Activated T-helper 1 cell treated with anti-CD3 and anti-CD28 coated beads, Interleukin-2, amount 50 U/mL, for 16 hours (primary cell): ENCODE data around the gene PCSK4.
"Not testable (repeated sequence)": the region's sequence is repeated elsewhere in the genome, so short reads cannot be mapped to it uniquely, and the experiment has no call there.

Experiments used
- DNase-seq, 2 donors: peaks; one replicate each; pipeline ENCODE4 v3.0.0-alpha.2; 2020; ENCODE audit warnings: low read depth in 1 of 2, low spot score in 1 of 2

PCSK4 gene

DNA sequence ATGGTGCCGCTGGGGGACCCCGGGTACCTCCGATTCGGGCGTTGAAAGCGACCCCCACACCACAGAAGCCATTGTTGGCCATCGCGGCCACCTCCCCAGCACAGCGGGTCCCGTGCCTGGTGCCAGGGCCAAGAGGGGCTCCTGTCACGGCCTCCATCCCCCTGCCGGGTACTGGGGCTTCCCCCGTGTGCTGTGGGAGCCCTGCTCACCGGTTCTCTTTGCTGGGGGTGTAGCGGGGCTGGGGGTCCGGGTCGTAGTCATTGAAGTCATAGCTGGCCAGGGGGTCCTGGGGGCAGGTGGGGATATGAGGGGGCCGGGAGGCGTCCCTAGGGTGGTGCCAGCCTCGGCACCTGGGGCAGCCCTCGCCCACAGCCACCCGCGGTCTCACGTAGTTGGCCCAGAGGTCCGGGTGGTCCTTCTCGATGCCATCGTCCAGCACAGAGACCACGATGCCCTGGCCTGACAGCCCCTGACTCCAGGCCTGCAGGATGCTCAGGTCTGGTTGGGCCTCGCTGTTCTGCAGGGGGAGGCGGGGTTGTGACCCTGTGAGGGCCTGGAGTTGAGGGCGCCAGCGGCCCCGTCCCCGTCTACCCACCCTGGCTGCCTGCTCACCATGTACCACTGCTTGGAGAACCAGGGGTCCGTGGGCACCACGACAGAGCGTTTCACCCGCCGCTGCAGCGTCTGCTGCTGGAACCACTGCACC is 2.4 kb downstream of the PCSK4 start:
- no peak for DNase-seq

GRCh38 chr19:1486720-1487575 is 3.2 kb downstream of the PCSK4 start:
- no peak for DNase-seq

GRCh38 chr19:1483979-1484428 is 6.1 kb downstream of the PCSK4 start:
- DNase-seq, result no peak

GRCh38 chr19:1483131-1483978 is 6.8 kb downstream of the PCSK4 start:
- no peak for DNase-seq

GRCh38 chr19:1482361-1483130 is 7.6 kb downstream of the PCSK4 start:
- no peak for DNase-seq

- DNase-seq, result no peak
Observed at GRCh38 chr19:1481893-1482360, 8.2 kb downstream of the PCSK4 start.

DNA sequence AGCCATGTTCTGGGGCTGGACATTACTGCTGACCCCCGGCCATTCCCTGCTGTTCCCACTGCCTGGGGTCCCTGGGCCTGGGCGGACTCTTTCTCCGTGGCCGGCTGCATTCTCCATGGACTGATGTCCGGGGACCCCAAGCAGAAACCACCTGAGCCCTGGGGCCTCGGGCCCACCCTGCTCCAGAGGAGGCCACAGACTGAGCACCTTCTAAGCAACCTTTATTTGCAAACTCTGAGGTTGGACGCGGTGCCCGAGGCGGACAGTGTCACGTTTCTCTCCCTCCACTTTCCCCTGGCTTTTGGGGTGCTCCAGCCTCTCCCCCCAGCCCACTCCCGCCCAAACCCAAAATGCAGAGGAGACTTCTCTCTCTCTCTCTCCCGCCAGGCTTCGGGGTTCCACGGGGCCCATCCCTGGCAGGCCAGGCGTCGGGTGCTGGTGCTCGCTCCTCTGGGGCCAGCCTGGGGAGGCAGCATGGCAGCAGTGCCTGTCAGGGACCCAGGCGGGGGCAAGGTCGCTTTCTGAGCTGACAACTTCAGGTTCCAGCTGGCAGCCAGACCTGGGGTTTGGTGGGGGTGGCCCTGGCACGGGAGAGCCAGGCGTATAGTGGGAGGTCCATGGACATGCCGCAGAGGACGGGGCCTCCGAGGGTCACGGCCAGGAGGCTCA is 8.8 kb downstream of the PCSK4 start:
- no peak for DNase-seq

- peak; percentile 84 to 87 for DNase-seq
Observed at GRCh38 chr19:1478934-1479707, 11.0 kb downstream of the PCSK4 start, which contains the start of gene C19orf25. Gene C19orf25 (minus strand): TSS chr19:1479215. CDS start chr19:1478903, 312 bp downstream.

DNA sequence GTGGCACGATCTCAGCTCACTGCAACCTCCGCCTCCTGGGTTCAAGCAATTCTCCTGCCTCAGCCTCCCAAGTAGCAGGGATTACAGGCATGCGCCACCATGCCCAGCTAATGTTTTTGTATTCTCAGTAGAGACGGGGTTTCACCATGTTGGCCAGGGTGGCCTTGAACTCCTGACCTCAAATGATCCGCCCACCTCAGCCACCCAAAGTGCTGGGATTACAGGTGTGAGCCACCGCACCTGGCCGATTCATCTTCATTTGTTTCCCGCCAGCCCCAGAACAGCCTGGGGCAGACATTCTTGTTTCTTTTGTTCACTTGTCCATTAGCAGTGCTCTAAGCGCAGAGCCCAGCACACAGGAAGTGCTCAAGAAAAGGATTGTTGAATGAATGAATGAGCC is 13.1 kb downstream of the PCSK4 start:
- not testable (repeated sequence) for DNase-seq

DNA sequence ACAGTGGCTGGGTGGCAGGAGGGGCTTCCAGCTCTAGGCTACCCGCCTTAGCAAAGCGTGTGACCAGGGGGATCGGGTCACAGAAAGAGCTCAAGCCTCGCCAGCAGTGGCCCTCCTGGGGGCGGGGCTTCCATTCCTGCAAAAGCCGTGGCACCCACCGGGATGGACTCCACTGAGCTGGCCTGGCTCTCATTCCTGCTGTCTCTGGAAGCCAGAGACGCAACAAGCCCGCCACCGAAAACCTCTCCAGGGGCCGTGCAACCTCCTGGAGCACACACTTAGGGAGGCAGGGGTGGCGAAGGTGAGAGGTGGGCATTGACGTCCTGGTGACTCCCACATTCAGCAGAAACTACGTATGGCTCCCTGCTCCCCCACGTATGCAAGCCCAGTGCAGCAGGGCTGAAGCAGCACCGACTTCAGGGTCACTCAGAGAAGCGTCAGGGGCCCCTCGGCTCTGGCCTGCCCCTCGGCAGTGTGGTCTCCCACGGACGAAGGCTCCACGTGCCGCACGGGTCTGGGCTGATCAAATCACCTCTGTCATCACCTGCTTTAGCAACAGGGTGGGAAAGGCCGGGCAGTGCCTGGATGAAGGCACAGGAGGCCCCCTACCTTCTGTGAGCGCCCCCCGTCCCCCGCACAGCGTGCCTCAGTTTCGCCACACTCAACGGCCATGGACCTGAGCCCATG is 14.3 kb downstream of the PCSK4 start:
- DNase-seq, result no peak

DNA sequence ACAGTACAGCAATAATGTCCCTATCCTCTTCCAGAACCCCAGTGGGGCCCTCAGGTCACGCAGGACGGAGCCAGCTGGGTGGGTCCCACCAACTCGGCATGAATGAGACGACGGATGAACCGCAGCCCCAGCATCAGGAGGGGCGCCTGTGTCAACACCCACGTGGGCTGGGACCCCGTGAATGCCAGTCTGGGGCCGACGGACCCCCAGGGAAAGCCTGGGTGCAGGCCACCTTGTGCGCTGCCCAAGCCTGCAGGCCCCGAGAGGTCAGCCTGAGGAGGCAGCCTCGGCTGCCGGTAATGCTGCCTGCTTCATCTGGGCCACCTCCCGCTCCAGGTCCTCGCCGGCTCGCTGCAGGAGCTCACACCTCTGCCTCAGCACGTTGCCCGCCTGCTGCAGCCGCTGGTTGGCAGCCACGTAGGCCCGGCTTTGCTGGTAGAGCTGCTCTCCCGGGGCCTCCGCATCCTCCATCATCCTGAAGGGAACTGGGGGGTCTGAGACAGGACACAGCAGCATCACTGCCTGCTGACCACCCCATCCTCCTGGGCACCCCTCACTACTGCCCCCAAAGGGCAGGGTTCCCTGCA is 15.3 kb downstream of the PCSK4 start:
- no peak for DNase-seq

DNA sequence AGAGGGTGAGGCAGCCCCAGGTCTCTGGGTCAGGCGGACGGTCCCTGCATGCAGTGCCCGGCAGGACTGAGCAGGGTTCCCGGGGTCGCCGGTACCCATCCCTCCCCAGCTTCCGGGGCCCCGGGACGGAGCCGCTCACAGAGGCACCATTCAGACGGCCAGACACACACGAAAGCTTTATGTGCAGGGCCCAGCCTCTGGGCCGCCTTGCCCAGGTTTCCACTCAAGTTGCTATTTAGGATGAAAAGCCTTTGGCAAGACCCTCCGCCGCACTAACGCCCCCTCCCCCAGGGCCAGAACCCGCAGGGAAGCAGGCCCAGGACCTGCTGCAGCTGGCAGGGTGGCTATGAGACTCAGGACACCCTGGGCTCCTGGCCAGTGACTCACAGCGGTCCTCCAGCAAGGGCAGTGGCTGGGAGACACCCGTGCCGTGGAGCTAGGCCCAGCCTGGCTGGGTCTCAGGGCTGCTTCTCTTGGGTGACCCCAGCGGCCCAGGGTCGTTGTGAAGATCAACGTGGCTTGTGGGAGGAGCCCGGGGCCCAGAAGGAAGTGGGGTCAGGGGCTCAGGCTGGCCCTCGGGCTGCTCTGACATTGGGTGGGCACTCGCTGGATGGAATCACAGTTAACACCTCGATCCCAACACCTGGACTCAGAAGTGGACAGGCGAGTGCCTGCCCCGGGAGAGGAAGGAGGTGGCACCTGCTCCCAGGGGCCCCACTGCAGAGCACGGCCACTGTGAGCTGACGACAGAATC is 16.0 kb downstream of the PCSK4 start:
- no peak for DNase-seq

DNA sequence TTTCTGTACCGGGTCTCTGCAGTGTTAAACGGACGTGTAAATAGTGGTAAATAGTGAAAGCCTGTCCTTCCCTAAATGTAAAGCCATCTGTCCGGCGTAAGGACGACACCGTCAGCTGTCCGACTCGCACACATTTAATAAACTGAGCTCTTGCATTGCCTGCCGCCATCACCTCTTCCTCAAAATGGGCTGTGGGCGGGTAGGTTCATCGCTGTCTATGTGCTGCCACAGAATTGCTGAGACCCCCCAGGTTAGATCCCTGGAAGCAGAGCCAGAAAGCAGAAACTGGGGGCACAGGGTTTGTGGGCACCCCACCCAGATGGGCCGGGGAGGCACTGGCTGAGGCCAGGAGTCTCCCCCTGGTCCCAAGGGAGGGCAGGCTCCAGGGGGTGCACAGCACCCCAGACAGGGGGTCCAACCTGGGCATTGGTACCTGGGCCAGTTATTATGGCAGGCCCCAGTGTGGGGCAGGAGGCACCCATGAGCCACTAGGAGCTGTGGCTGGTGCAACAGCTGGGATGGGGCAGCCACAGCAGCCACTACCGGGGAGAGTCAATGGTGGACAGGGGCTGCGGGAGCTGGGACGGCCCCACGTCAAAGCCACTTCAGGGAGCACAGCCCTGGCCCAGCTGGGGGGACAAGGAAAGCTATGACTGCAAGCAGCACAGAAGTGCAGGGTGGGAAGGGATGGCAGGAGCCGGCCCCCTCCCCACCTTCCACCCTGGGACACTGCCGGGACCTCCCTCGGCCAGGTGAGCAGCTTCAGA is 16.9 kb downstream of the PCSK4 start:
- DNase-seq, result no peak

DNA sequence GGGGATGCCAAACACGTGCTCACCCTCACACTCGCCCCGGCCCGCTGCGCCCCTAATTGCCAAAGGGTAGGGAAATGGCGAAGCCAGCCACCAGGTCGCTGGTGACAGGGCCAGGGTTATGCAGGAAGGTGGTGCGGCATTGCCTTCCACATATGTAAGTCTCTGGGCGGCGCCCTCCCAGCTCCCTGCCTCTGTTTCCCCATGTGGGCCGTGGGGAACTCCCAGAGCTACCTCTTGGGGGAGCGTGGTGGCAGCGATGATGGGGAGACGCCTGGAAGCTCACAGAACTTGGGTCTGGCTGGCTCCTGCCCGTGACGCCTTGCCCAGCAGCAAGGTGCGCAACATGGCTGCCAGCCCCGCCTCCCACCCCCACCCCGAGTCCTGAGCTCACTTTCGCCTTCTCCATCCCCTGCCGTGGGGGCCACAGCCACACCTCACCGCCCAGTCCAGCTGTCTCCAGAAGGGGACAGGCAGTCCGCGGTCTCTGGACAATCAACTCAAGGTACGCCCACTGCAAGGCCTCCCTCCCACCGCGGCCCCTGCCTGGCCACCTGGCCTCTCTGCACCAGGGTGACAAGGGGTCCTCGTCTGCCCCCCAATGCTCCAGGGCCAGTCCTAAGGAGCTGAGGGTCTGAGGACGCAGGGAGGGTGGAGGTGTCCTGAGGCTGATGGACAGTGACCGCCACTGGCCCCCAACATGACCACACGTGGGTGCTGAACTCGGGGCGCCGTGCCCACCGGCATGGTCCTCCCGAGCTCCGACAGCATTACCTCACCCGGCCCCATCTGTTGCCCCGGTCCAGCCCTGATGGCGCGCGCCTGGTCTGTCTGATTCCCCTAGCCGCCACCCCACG is 17.7 kb downstream of the PCSK4 start:
- no peak for DNase-seq

DNA sequence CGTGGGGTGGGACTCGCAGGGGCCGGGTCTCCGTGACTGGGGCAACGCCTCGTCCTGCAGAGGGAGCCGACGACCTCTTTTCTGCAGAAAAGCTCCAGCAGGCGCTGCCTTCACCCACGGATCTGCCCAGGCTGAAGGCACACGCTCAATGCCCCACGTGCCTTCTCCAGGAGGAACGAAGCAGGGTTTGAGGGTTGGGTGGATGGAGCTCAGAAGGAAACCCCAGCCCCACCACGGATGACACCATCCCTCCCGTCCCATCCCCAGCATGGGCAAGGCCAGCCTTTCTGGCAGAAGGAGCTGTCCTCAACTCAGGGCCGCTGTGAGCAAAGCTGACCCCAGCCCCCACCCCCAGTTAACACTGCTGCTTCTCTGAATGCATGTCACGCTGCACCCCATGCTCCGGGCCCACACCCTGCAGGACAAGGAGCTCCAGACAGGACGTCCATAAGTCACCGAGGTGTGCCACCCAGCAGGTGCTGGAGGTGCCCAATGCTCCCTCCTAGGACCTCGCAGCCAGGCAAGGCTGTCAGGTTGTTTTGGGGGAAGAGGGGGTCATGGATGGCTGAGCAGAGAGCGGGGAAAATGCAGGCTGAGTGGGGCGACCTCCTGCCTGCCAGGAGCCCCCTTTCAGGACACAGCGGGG is 18.5 kb downstream of the PCSK4 start:
- no peak for DNase-seq
